ENCODE measurements around the gene MFRP. TPM values are rescaled to one million over a fixed set of nuclear protein-coding genes. Genes with fewer than 3 reads are reported as not detected.

The MFRP gene
- polyA plus RNA-seq, 1 of the 3 experiments (the other 2 are of a cell fraction) = not detected

- TF ChIP-seq JUND (IDR thresholded peaks at IDR 0.05) (no peak), NRF1 (IDR thresholded peaks at IDR 0.05; ENCODE audit: low read depth, low read length) (no peak), SMC3 (IDR thresholded peaks at IDR 0.05; ENCODE audit: low read depth, low read length) (no peak), TAF1 (IDR thresholded peaks at IDR 0.05; ENCODE audit: borderline replicate concordance, low read depth, low read length) (no peak), GABPA (IDR thresholded peaks at IDR 0.05; ENCODE audit: low read depth) (no peak), FOXJ3 (CRISPR knock-in tag; IDR thresholded peaks at IDR 0.05) (no peak), ELF1 (IDR thresholded peaks at IDR 0.05) (no peak), POLR2AphosphoS5 (IDR thresholded peaks at IDR 0.05; ENCODE audit: low read depth, low read length) (no peak), SIN3A (IDR thresholded peaks at IDR 0.05; ENCODE audit: borderline replicate concordance, low read depth, low read length) (no peak)
- Histone ChIP-seq H3K27ac (ENCODE audit: low read depth in 2 of 2, low read length in 1 of 2) (no peak overlapping the region; a peak in 1 of 4 replicates), H3K9ac (no peak overlapping the region), H3K4me3 (ENCODE audit: low read depth in 2 of 2, low read length in 1 of 2) (no peak overlapping the region), H3K9me2 (no peaks in the 10 kb centered on the region), H3K27me3 (ENCODE audit: insufficient read depth) (no peaks in the 10 kb centered on the region), H2AFZ (ENCODE audit: low read depth) (no peak overlapping the region), H4K20me1 (ENCODE audit: insufficient read depth) (no peaks in the 10 kb centered on the region), H3K9me3 (no peaks in the 10 kb centered on the region), H3K36me3 (replicated peaks in 1 of 2; ENCODE audit: control insufficient read depth in 1 of 2, insufficient read depth in 2 of 2, low read length in 1 of 2) (peaks cover 23 to 56% of the 10 kb centered on the region in 2 experiments), H3K4me2 (no peak overlapping the region), H3K4me1 (ENCODE audit: control insufficient read depth in 1 of 2, insufficient read depth in 2 of 2, low read depth in 1 of 2, low read length in 1 of 2) (no peaks in the 10 kb centered on the region), H3K79me2 (ENCODE audit: insufficient read depth) (no peaks in the 10 kb centered on the region), H3F3A (replicated peaks; ENCODE audit: insufficient read depth) (peaks cover 15% of the 10 kb centered on the region)
- DNase-seq = no peak
- ChIA-PET POLR2A (no interaction called here), CTCF (interaction anchor here (0.8 to 2.4 kb wide), 6 partner anchors 11 to 101 kb away, joined by 3 to 11 read pairs (median 6); partner anchors contain the start of gene MCAM)
- WGBS (ENCODE audit: low lambda C conversion rate) = 94% methylated on average over 5 of the region's 5 CpGs
Measured at GRCh38 chr11:119306373-119306890, 40.1 kb downstream of the MFRP start.

- Histone ChIP-seq H3K79me2 (ENCODE audit: insufficient read depth) (no peaks in the 10 kb centered on the region), H3F3A (replicated peaks; ENCODE audit: insufficient read depth) (peaks cover 15% of the 10 kb centered on the region), H3K27me3 (ENCODE audit: insufficient read depth) (no peaks in the 10 kb centered on the region), H3K9me2 (no peaks in the 10 kb centered on the region), H4K20me1 (ENCODE audit: insufficient read depth) (no peaks in the 10 kb centered on the region), H3K4me2 (no peak overlapping the region), H3K4me1 (ENCODE audit: control insufficient read depth in 1 of 2, insufficient read depth in 2 of 2, low read depth in 1 of 2, low read length in 1 of 2) (no peaks in the 10 kb centered on the region), H2AFZ (ENCODE audit: low read depth) (no peak overlapping the region), H3K36me3 (replicated peaks in 1 of 2; ENCODE audit: control insufficient read depth in 1 of 2, insufficient read depth in 2 of 2, low read length in 1 of 2) (peaks cover 27 to 63% of the 10 kb centered on the region in 2 experiments), H3K9me3 (no peaks in the 10 kb centered on the region), H3K4me3 (ENCODE audit: low read depth in 2 of 2, low read length in 1 of 2) (no peak overlapping the region), H3K27ac (ENCODE audit: low read depth in 2 of 2, low read length in 1 of 2) (no peak overlapping the region), H3K9ac (no peak overlapping the region)
- ChIA-PET CTCF (interaction anchor here (0.6 to 2.4 kb wide), 7 partner anchors 11 to 137 kb away, joined by 3 to 11 read pairs (median 5); partner anchors contain the start of gene MCAM), POLR2A (no interaction called here)
- no peak for DNase-seq
- TF ChIP-seq ELF1 (IDR thresholded peaks at IDR 0.05) = no peak
- 94% methylated on average over 5 of the region's 7 CpGs for WGBS (ENCODE audit: low lambda C conversion rate)
Measured at GRCh38 chr11:119305556-119306372, 40.7 kb downstream of the MFRP start.

GRCh38 chr11:119303227-119303718 is 43.2 kb downstream of the MFRP start:
- H3F3A ChIP-seq (replicated peaks; ENCODE audit: insufficient read depth) = peaks cover 15% of the 10 kb centered on the region
- no peaks in the 10 kb centered on the region for H4K20me1 ChIP-seq (ENCODE audit: insufficient read depth)
- ChIA-PET POLR2A (no interaction called here), CTCF (interaction anchor here (1.3 to 2.1 kb wide), 4 partner anchors 19 to 98 kb away, joined by 4 to 6 read pairs (median 4); partner anchors contain the start of gene CBL)
- H3K27me3 ChIP-seq (ENCODE audit: insufficient read depth) = no peaks in the 10 kb centered on the region
- no peak overlapping the region for H2AFZ ChIP-seq (ENCODE audit: low read depth)
- no peak overlapping the region for H3K4me3 ChIP-seq (ENCODE audit: low read depth in 2 of 2, low read length in 1 of 2)
- no peak overlapping the region for H3K9ac ChIP-seq
- H3K4me1 ChIP-seq (ENCODE audit: control insufficient read depth in 1 of 2, insufficient read depth in 2 of 2, low read depth in 1 of 2, low read length in 1 of 2) = peaks cover 0 to 3% of the 10 kb centered on the region in 2 experiments; a peak in 2 of 4 replicates
- H3K4me2 ChIP-seq = no peak overlapping the region
- H3K27ac ChIP-seq (ENCODE audit: low read depth in 2 of 2, low read length in 1 of 2) = no peak overlapping the region
- H3K9me3 ChIP-seq = no peaks in the 10 kb centered on the region
- WGBS (ENCODE audit: low lambda C conversion rate) = 95% methylated on average over 5 of the region's 5 CpGs
- no peaks in the 10 kb centered on the region for H3K9me2 ChIP-seq
- H3K36me3 ChIP-seq (replicated peaks in 1 of 2; ENCODE audit: control insufficient read depth in 1 of 2, insufficient read depth in 2 of 2, low read length in 1 of 2) = peaks cover 46 to 81% of the 10 kb centered on the region in 2 experiments
- DNase-seq = no peak
- H3K79me2 ChIP-seq (ENCODE audit: insufficient read depth) = no peaks in the 10 kb centered on the region
- no peak for TF ChIP-seq USF2 (IDR thresholded peaks at IDR 0.05; ENCODE audit: borderline replicate concordance, low read depth, low read length)
- TF ChIP-seq GABPA (IDR thresholded peaks at IDR 0.05; ENCODE audit: low read depth) = no peak
- TF ChIP-seq NFIC (IDR thresholded peaks at IDR 0.05; ENCODE audit: borderline replicate concordance) = no peak
- no peak for TF ChIP-seq FOXJ3 (CRISPR knock-in tag; IDR thresholded peaks at IDR 0.05)
- no peak for TF ChIP-seq FOSL2 (IDR thresholded peaks at IDR 0.05; ENCODE audit: borderline replicate concordance, low read depth)
- no peak for TF ChIP-seq USF1 (IDR thresholded peaks at IDR 0.05; ENCODE audit: borderline replicate concordance, low read depth)
- no peak for TF ChIP-seq RXRA (IDR thresholded peaks at IDR 0.05; ENCODE audit: borderline replicate concordance, low read depth)
- TF ChIP-seq TAF1 (IDR thresholded peaks at IDR 0.05; ENCODE audit: borderline replicate concordance, low read depth, low read length) = no peak
- no peak for TF ChIP-seq RCOR1 (IDR thresholded peaks at IDR 0.05; ENCODE audit: low read length)
- no peak for TF ChIP-seq FOXM1 (IDR thresholded peaks at IDR 0.05; ENCODE audit: low read depth)
- no peak for TF ChIP-seq RFX5 (IDR thresholded peaks at IDR 0.05; ENCODE audit: low read length)
- TF ChIP-seq JUND (IDR thresholded peaks at IDR 0.05) = no peak
- no peak for TF ChIP-seq EZH2phosphoT487 (IDR thresholded peaks at IDR 0.05; ENCODE audit: borderline replicate concordance, low read depth)
